ENCODE data around the gene TPGS2.

TPGS2 gene

DNA sequence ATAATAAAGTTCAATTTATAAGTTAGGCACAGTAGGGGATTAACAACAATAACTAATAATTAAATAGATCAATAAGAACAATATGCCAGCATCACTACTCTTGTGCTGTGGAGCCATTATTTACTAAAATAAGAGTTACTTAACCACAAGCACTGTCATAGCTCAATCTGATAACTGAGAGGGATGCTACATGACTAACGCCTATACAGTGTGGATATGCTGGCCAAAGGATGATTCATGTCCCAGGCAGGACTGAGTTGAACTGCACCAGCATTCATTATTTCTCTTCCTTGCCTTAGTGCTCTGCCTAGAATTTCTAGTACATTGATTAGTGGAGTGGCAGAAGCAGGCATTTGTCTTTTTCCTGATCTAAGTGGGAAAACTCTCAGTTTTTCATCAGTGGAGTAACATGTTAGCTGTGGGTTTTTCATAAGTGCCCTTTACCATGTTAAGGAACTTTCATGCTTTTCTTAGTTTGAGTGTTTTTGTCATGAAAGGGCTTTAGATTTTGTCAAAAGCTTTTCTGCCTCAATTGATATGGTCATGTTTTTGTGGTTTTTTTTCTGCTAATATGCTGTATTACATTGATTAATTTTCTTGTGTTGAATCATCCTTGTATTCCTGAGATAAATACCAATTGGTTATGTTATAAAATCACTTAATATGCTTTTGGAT, 21.9 kb upstream of the TPGS2 start:
- no CpG with 5 or more reads among the region's 1 CpG for WGBS, 2 donors (ENCODE audit: extremely low coverage in 2 of 2, insufficient read length in 2 of 2, insufficient replicate concordance in 1 of 2)

GRCh38 chr18:36849288-36850006, 20.6 kb upstream of the TPGS2 start:
- Histone ChIP-seq H2BK5ac (ENCODE audit: low read length) (no peak overlapping the region), H3K79me1 (ENCODE audit: low read depth, low read length) (no peaks in the 10 kb centered on the region), H2BK120ac (ENCODE audit: low read depth, low read length) (no peak overlapping the region), H2BK15ac (ENCODE audit: low read length) (no peak overlapping the region), H3K27me3 (ENCODE audit: control insufficient read depth in 3 of 3, insufficient read depth in 3 of 3, low read depth in 1 of 3, low read length in 3 of 3) (no peaks in the 10 kb centered on the region), H3K36me3 (replicated peaks in 1 of 2; ENCODE audit: control insufficient read depth in 2 of 2, insufficient read depth in 2 of 2, low read length in 2 of 2) (peaks cover 0 to 4% of the 10 kb centered on the region in 2 donors), H3K9me3 (replicated peaks in 1 of 2; ENCODE audit: control insufficient read depth in 2 of 2, insufficient read depth in 1 of 2, low read depth in 1 of 2, low read length in 2 of 2) (peaks cover 0 to 9% of the 10 kb centered on the region in 2 donors), H3K23ac (ENCODE audit: low read depth, low read length, poor library complexity) (no peak overlapping the region), H3K27ac (replicated peaks; ENCODE audit: low read length) (no peak overlapping the region), H2AFZ (ENCODE audit: low read length) (no peak overlapping the region), H3K4me3 (ENCODE audit: low read length in 2 of 2) (no peak overlapping the region), H3K14ac (ENCODE audit: low read length) (no peak overlapping the region), H3K9ac (ENCODE audit: low read depth, low read length, poor library complexity) (no peak overlapping the region), H3K4ac (ENCODE audit: low read length) (no peak overlapping the region), H4K91ac (ENCODE audit: low read depth, low read length, poor library complexity) (no peak overlapping the region), H2BK12ac (ENCODE audit: low read length) (no peak overlapping the region), H3K4me2 (ENCODE audit: insufficient read depth, low read length, poor library complexity, severe bottlenecking) (no peak overlapping the region), H3K4me1 (ENCODE audit: control insufficient read depth in 2 of 2, insufficient read depth in 1 of 2, low read depth in 1 of 2, low read length in 2 of 2) (no peaks in the 10 kb centered on the region), H2AK5ac (ENCODE audit: low read depth, low read length) (no peak overlapping the region), H3K18ac (ENCODE audit: low read length) (no peak overlapping the region), H4K8ac (ENCODE audit: low read depth, low read length) (no peak overlapping the region)
- no CpG with 5 or more reads among the region's 2 CpGs for WGBS, 2 donors (ENCODE audit: extremely low coverage in 2 of 2, insufficient read length in 2 of 2, insufficient replicate concordance in 1 of 2)
- no peak for DNase-seq (ENCODE audit: low spot score)

More for the DNA sequence above, 21.9 kb upstream of the TPGS2 start:
- Histone ChIP-seq H3K79me1 (ENCODE audit: low read depth, low read length) (no peaks in the 10 kb centered on the region), H3K27ac (replicated peaks; ENCODE audit: low read length) (no peak overlapping the region), H2BK120ac (ENCODE audit: low read depth, low read length) (no peak overlapping the region), H3K14ac (ENCODE audit: low read length) (no peak overlapping the region), H3K27me3 (ENCODE audit: control insufficient read depth in 3 of 3, insufficient read depth in 3 of 3, low read depth in 1 of 3, low read length in 3 of 3) (no peaks in the 10 kb centered on the region), H3K9me3 (replicated peaks in 1 of 2; ENCODE audit: control insufficient read depth in 2 of 2, insufficient read depth in 1 of 2, low read depth in 1 of 2, low read length in 2 of 2) (peaks cover 0 to 9% of the 10 kb centered on the region in 2 donors), H3K18ac (ENCODE audit: low read length) (no peak overlapping the region), H2BK5ac (ENCODE audit: low read length) (no peak overlapping the region), H3K9ac (ENCODE audit: low read depth, low read length, poor library complexity) (no peak overlapping the region), H3K4ac (ENCODE audit: low read length) (no peak overlapping the region), H3K36me3 (replicated peaks in 1 of 2; ENCODE audit: control insufficient read depth in 2 of 2, insufficient read depth in 2 of 2, low read length in 2 of 2) (peaks cover 0 to 3% of the 10 kb centered on the region in 2 donors), H2BK12ac (ENCODE audit: low read length) (no peak overlapping the region), H3K4me3 (ENCODE audit: low read length in 2 of 2) (no peak overlapping the region), H2AK5ac (ENCODE audit: low read depth, low read length) (no peak overlapping the region), H2BK15ac (ENCODE audit: low read length) (no peak overlapping the region), H3K23ac (ENCODE audit: low read depth, low read length, poor library complexity) (no peak overlapping the region), H4K91ac (ENCODE audit: low read depth, low read length, poor library complexity) (no peak overlapping the region), H3K4me1 (ENCODE audit: control insufficient read depth in 2 of 2, insufficient read depth in 1 of 2, low read depth in 1 of 2, low read length in 2 of 2) (no peaks in the 10 kb centered on the region), H4K8ac (ENCODE audit: low read depth, low read length) (no peak overlapping the region), H2AFZ (ENCODE audit: low read length) (no peak overlapping the region), H3K4me2 (ENCODE audit: insufficient read depth, low read length, poor library complexity, severe bottlenecking) (no peak overlapping the region)
- no peak for DNase-seq (ENCODE audit: low spot score)

DNA sequence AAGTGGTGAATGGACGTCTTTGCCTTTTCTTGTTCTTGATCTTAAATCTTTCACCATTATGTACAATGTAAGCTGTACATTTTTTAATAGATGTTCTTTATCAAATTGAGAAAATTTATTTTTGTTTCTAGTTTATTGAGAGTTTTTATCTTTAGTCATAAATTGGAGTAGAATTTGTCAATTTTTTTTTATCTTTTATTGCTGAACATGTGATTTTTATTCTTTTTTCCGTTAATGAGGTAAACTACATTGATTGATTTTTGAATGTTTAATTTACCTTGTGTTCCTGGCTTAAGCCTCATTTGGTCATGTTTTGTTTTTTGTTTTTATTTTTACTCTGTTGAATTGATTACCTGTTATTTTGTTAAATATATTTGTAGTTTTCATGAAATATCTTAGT, 19.8 kb upstream of the TPGS2 start:
- H3K79me1 ChIP-seq (ENCODE audit: low read depth, low read length), result no peaks in the 10 kb centered on the region
- no peak overlapping the region for H3K4me2 ChIP-seq (ENCODE audit: insufficient read depth, low read length, poor library complexity, severe bottlenecking)
- no peak overlapping the region for H3K4ac ChIP-seq (ENCODE audit: low read length)
- H2BK15ac ChIP-seq (ENCODE audit: low read length), result no peak overlapping the region
- no peak overlapping the region for H3K23ac ChIP-seq (ENCODE audit: low read depth, low read length, poor library complexity)
- H3K9ac ChIP-seq (ENCODE audit: low read depth, low read length, poor library complexity), result no peak overlapping the region
- H4K91ac ChIP-seq (ENCODE audit: low read depth, low read length, poor library complexity), result no peak overlapping the region
- H3K36me3 ChIP-seq (replicated peaks in 1 of 2; ENCODE audit: control insufficient read depth in 2 of 2, insufficient read depth in 2 of 2, low read length in 2 of 2), result peaks cover 0 to 8% of the 10 kb centered on the region in 2 donors
- H2AFZ ChIP-seq (ENCODE audit: low read length), result no peak overlapping the region
- H2BK5ac ChIP-seq (ENCODE audit: low read length), result no peak overlapping the region
- no peak overlapping the region for H3K4me3 ChIP-seq (ENCODE audit: low read length in 2 of 2)
- no CpG with 5 or more reads among the region's 2 CpGs for WGBS, 2 donors (ENCODE audit: extremely low coverage in 2 of 2, insufficient read length in 2 of 2, insufficient replicate concordance in 1 of 2)
- H2BK120ac ChIP-seq (ENCODE audit: low read depth, low read length), result no peak overlapping the region
- H3K14ac ChIP-seq (ENCODE audit: low read length), result no peak overlapping the region
- H2AK5ac ChIP-seq (ENCODE audit: low read depth, low read length), result no peak overlapping the region
- no peak overlapping the region for H4K8ac ChIP-seq (ENCODE audit: low read depth, low read length)
- DNase-seq (ENCODE audit: low spot score), result no peak
- no peaks in the 10 kb centered on the region for H3K27me3 ChIP-seq (ENCODE audit: control insufficient read depth in 3 of 3, insufficient read depth in 3 of 3, low read depth in 1 of 3, low read length in 3 of 3)
- H2BK12ac ChIP-seq (ENCODE audit: low read length), result no peak overlapping the region
- H3K4me1 ChIP-seq (ENCODE audit: control insufficient read depth in 2 of 2, insufficient read depth in 1 of 2, low read depth in 1 of 2, low read length in 2 of 2), result no peaks in the 10 kb centered on the region
- H3K18ac ChIP-seq (ENCODE audit: low read length), result no peak overlapping the region
- H3K27ac ChIP-seq (replicated peaks; ENCODE audit: low read length), result no peak overlapping the region
- peaks cover 0 to 9% of the 10 kb centered on the region in 2 donors for H3K9me3 ChIP-seq (replicated peaks in 1 of 2; ENCODE audit: control insufficient read depth in 2 of 2, insufficient read depth in 1 of 2, low read depth in 1 of 2, low read length in 2 of 2)

GRCh38 chr18:36843784-36844183, 15.0 kb upstream of the TPGS2 start:
- Histone ChIP-seq H2BK5ac (ENCODE audit: low read length) (no peak overlapping the region), H3K27ac (replicated peaks; ENCODE audit: low read length) (no peak overlapping the region), H3K4me1 (ENCODE audit: control insufficient read depth in 2 of 2, insufficient read depth in 1 of 2, low read depth in 1 of 2, low read length in 2 of 2) (no peaks in the 10 kb centered on the region), H4K91ac (ENCODE audit: low read depth, low read length, poor library complexity) (no peak overlapping the region), H3K9me3 (replicated peaks in 1 of 2; ENCODE audit: control insufficient read depth in 2 of 2, insufficient read depth in 1 of 2, low read depth in 1 of 2, low read length in 2 of 2) (no peaks in the 10 kb centered on the region), H3K4ac (ENCODE audit: low read length) (no peak overlapping the region), H2BK15ac (ENCODE audit: low read length) (no peak overlapping the region), H3K23ac (ENCODE audit: low read depth, low read length, poor library complexity) (no peak overlapping the region), H3K79me1 (ENCODE audit: low read depth, low read length) (no peaks in the 10 kb centered on the region), H2BK12ac (ENCODE audit: low read length) (no peak overlapping the region), H2AK5ac (ENCODE audit: low read depth, low read length) (no peak overlapping the region), H2BK120ac (ENCODE audit: low read depth, low read length) (no peak overlapping the region), H4K8ac (ENCODE audit: low read depth, low read length) (no peak overlapping the region), H3K9ac (ENCODE audit: low read depth, low read length, poor library complexity) (no peak overlapping the region), H3K14ac (ENCODE audit: low read length) (no peak overlapping the region), H3K18ac (ENCODE audit: low read length) (no peak overlapping the region), H3K4me3 (ENCODE audit: low read length in 2 of 2) (no peak overlapping the region), H3K36me3 (replicated peaks in 1 of 2; ENCODE audit: control insufficient read depth in 2 of 2, insufficient read depth in 2 of 2, low read length in 2 of 2) (peaks cover 0 to 5% of the 10 kb centered on the region in 2 donors), H2AFZ (ENCODE audit: low read length) (no peak overlapping the region), H3K27me3 (ENCODE audit: control insufficient read depth in 3 of 3, insufficient read depth in 3 of 3, low read depth in 1 of 3, low read length in 3 of 3) (no peaks in the 10 kb centered on the region), H3K4me2 (ENCODE audit: insufficient read depth, low read length, poor library complexity, severe bottlenecking) (no peak overlapping the region)
- no CpG with 5 or more reads among the region's 2 CpGs for WGBS, 2 donors (ENCODE audit: extremely low coverage in 2 of 2, insufficient read length in 2 of 2, insufficient replicate concordance in 1 of 2)
- no peak for DNase-seq (ENCODE audit: low spot score)

Data from neuronal stem cell (in vitro differentiated cells).